T-helper 2 cell treated with Interferon-gamma antibody and Interleukin-4, amounts not matched to agents 100 ng/mL and 5 ng/mL, for 36 hours (primary cell): ENCODE measurements around the gene AGPAT3. TPM values are rescaled to one million over a fixed set of nuclear protein-coding genes. Genes with fewer than 3 reads are reported as not detected.
"Not testable (repeated sequence)": the region's sequence is repeated elsewhere in the genome, so short reads cannot be mapped to it uniquely, and the experiment has no call there.

Experiments
- intact Hi-C: fragments of 100-400 bp; cut with micrococcal nuclease; formaldehyde crosslinking; loops from one replicate; pipeline ENCODE4 v1.15.1; 2023
- total RNA-seq: library from RNA; stranded (reverse); gene quantifications from 2 replicates; pipeline ENCODE4 v1.2.3, GENCODE V29; 2022

AGPAT3 gene
- total RNA-seq, 1 donor from 2014 or later, result 126 TPM

- intact Hi-C loops, result loop anchor here (5.0 kb wide), 1 partner anchor 36 kb away; no protein-coding TSS in a partner anchor
Observed at GRCh38 chr21:43881283-43881682, 16.3 kb downstream of the AGPAT3 start.

DNA sequence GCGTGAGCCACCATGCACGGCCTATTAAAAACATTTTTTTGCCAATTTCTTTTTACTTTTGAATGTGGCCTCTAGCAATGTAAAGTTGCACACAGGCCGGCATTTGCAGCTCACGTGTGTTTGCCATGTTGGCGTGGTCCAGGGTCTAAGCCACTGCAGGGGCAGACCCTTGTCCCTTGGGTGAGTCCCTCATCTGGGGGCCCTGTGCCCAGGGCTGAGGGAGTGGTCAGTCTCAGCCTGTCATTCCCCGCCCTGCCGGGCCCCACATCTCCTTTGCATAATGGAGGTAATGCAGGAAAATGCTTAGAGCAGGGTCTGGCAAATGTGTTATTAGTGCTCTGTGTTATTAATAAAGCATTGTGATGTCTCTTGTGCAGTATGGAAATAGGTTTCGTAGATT lies 16.9 kb downstream of the AGPAT3 start:
- intact Hi-C loops, result loop anchor here (5.0 kb wide), 1 partner anchor 35 kb away; no protein-coding TSS in a partner anchor

DNA sequence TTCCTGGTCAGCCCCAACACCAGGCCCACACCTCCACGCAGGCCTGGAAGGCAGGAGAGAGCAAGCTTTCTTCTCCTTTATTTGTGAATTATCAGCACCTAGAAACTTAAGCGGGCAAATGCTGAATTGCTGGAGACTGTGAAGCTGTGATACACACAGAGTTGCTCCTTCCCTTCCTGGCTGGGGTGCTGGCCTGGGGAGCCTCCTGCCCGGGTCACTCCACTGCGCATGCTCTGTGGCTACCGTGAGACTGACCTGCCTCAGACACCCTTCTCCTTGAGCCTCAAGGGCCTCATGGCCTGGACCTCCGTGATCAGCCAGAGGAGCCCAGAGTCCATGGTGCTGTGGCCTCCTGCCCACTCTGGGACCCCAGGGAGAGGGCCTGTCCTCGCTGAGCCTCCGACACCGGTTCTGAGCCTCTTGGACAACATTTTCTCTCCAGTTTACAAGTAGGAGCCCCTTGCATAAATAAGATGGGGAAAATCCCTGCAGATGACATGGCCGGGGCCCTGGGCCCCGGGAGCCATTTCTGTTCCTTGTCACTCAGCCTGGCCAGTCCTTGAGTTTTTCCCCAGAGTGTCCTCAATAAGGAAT lies 18.0 kb downstream of the AGPAT3 start:
- intact Hi-C loops, result loop anchor here (5.0 kb wide), 1 partner anchor 34 kb away; no protein-coding TSS in a partner anchor

GRCh38 chr21:43884012-43884860 lies 19.2 kb downstream of the AGPAT3 start:
- intact Hi-C loops, result loop anchor here (5.0 kb wide), 1 partner anchor 33 kb away; no protein-coding TSS in a partner anchor

DNA sequence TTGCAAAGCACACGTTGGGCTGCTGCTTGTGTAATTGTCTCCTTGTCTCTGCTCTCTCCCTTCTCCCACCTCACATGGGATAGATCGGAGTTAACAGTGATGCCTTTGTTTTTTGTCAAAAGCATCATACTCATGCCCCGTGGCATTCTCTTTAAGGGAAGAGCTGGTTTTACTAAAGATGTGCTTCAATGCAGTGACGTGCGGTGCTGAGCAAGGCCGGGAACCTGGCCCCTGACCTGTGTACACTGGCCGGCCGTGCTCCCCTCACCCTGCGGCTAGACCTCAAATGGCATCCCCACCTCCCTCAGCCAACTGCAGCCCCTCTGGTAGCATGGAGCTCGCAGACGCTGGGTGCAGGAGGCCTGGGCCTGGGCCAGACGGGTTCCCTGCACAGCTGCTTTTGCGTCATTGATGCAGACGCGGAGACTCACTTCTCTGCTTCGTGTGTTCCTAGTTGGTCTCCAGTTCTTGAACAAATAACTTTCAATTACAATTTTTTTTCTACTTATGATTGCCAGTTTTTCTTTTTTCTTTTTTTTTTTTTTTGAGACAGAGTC lies 19.9 kb downstream of the AGPAT3 start:
- intact Hi-C loops, result loop anchor here (5.0 kb wide), 1 partner anchor 32 kb away; no protein-coding TSS in a partner anchor

- intact Hi-C loops, result no loop called here
Observed at GRCh38 chr21:43885721-43886120, 20.7 kb downstream of the AGPAT3 start.

GRCh38 chr21:43886565-43886964 lies 21.5 kb downstream of the AGPAT3 start:
- intact Hi-C loops, result no loop called here

- intact Hi-C loops, result no loop called here
Observed at GRCh38 chr21:43889069-43889468, 24.0 kb downstream of the AGPAT3 start.

DNA sequence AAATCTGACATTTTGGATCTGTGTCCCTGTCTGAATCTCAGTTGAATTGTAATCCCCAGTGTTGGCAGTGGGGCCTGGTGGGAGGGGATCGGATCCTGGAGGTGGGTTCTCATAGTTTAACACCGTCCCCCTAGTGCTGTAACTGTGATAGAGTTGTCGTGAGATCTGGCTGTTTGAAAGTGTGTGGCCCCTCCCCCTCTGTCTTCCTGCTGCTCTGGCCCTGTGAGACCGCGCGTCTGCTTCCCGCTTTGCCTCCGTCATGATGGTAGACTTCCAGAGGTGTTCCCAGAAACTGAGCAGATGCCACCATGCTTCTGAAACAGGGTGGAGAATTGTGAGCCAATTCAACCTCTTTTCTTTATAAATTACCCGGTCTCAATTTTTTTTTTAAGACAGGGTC lies 25.0 kb downstream of the AGPAT3 start:
- intact Hi-C loops, result no loop called here

GRCh38 chr21:43892334-43892733 lies 27.3 kb downstream of the AGPAT3 start:
- intact Hi-C loops, result no loop called here

- intact Hi-C loops, result no loop called here
Observed at GRCh38 chr21:43892984-43893535, 28.0 kb downstream of the AGPAT3 start.

DNA sequence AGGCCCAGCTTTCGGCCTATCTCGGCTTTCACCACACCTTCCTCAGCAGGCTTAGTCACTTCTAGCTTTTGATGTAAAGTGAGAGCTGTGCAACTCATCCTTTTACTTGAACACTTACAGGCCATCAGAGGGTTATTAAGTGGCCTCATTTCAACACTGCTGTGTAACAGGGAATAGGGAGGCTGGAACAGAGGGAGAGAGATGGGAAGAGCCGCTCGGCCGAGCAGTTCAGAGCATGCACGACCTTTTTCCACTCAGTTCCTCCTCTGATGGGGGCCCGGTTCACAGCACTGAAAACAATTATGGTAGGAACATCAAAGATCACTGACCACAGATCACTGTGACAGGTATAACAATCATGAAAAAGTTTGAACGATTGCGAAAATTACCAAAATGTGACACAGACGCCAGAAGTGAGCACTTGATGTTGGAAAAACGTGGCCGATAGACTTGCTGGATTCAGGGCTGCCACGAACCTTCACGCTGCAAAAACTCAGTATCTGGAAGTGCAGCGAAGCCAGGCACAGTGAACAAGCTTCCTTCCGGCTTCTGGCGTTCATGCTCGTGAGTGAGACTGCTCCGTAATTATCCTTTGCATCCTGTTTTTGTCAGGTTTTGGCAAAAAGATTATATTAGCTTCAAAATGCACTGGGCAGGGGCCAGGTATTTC lies 28.6 kb downstream of the AGPAT3 start:
- intact Hi-C loops, result no loop called here

- intact Hi-C loops, result no loop called here
Observed at GRCh38 chr21:43894206-43894577, 29.2 kb downstream of the AGPAT3 start.

GRCh38 chr21:43895196-43895595 lies 30.2 kb downstream of the AGPAT3 start:
- intact Hi-C loops, result no loop called here

DNA sequence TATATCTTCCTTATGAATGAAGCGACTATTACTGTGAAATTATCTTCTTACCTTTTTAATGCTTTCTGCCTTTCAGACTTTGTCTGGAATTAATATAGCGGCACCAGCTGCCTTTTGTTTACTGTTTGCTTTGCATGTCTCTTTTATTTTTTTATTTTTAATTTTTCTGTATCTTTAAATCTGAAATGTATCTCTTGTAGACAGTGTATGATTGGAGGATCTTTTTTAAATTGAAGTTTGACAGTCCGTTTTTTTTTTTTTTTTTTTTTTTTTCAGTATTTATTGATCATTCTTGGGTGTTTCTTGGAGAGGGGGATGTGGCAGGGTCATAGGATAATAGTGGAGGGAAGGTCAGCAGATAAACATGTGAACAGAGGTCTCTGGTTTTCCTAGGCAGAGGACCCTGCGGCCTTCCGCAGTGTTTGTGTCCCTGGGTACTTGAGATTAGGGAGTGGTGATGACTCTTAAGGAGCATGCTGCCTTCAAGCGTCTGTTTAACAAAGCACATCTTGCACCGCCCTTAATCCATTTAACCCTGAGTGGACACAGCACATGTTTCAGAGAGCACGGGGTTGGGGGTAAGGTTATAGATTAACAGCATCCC lies 31.8 kb downstream of the AGPAT3 start:
- intact Hi-C loops, result not testable (repeated sequence)

GRCh38 chr21:43899307-43900077 lies 34.5 kb downstream of the AGPAT3 start:
- intact Hi-C loops, result no loop called here

- intact Hi-C loops, result no loop called here
Observed at GRCh38 chr21:43900078-43900385, 35.0 kb downstream of the AGPAT3 start.

GRCh38 chr21:43900690-43901089 lies 35.7 kb downstream of the AGPAT3 start:
- intact Hi-C loops, result no loop called here

DNA sequence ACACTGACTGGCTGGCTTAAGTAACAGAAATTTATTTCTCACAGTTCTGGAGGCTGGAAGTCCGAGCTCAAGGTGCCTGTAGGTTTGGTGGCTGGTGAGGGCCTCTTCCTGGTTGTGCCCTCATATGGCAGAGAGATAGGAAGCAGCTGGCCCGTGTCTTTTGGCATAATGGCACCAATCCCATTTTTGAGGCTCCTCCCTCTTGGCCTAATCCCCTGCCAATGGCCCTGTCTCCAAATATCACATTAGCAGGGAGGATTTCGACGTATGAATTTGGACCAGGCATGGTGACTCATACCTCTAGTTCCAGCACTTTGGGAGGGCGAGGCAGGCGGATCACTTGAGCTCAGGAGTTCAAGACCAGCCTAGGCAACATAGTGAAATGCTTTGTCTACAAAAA lies 37.4 kb downstream of the AGPAT3 start:
- intact Hi-C loops, result no loop called here

GRCh38 chr21:43903451-43904091 lies 38.5 kb downstream of the AGPAT3 start:
- intact Hi-C loops, result no loop called here
